Mammary epithelial cell (primary cell): ENCODE data around the gene FEM1C.

ENCODE experiments used
- EZH2 ChIP-seq: IDR thresholded peaks from 2 replicates; pipeline ENCODE4 v1.6.1; 2012; ENCODE audit warnings: low read length, inconsistent platforms, borderline replicate concordance
- TF ChIP-seq, protein P1 (sequence below), 2 donors: IDR thresholded peaks in 1 of 2; conservative IDR thresholded peaks in 1 of 2; 2 replicates each; pipeline ENCODE4 v1.5.1; 2011 to 2012; ENCODE audit warnings: inconsistent platforms in 2 of 2, low read length in 2 of 2, mild to moderate bottlenecking in 2 of 2, control low read depth in 1 of 2, low read depth in 1 of 2; ENCODE audit not compliant: insufficient read depth in 1 of 2; ENCODE audit errors: extremely low read depth in 1 of 2

GRCh38 chr5:115486728-115487127, 57.8 kb downstream of the FEM1C start:
- TF ChIP-seq, protein P1, sequence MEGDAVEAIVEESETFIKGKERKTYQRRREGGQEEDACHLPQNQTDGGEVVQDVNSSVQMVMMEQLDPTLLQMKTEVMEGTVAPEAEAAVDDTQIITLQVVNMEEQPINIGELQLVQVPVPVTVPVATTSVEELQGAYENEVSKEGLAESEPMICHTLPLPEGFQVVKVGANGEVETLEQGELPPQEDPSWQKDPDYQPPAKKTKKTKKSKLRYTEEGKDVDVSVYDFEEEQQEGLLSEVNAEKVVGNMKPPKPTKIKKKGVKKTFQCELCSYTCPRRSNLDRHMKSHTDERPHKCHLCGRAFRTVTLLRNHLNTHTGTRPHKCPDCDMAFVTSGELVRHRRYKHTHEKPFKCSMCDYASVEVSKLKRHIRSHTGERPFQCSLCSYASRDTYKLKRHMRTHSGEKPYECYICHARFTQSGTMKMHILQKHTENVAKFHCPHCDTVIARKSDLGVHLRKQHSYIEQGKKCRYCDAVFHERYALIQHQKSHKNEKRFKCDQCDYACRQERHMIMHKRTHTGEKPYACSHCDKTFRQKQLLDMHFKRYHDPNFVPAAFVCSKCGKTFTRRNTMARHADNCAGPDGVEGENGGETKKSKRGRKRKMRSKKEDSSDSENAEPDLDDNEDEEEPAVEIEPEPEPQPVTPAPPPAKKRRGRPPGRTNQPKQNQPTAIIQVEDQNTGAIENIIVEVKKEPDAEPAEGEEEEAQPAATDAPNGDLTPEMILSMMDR (conservative IDR thresholded peaks at IDR 0.05 in 1 of 2, IDR thresholded peaks at IDR 0.05 in 1 of 2; ENCODE audit: extremely low read depth in 1 of 2, insufficient read depth in 1 of 2, low read depth in 1 of 2, low read length in 2 of 2) = no peak
- no peak for TF ChIP-seq EZH2
